Measurements from ENCODE around the gene MIF4GD.
"Not testable (repeated sequence)": the region's sequence is repeated elsewhere in the genome, so short reads cannot be mapped to it uniquely, and the experiment has no call there.

Gene MIF4GD, protein sequence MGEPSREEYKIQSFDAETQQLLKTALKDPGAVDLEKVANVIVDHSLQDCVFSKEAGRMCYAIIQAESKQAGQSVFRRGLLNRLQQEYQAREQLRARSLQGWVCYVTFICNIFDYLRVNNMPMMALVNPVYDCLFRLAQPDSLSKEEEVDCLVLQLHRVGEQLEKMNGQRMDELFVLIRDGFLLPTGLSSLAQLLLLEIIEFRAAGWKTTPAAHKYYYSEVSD

GRCh38 chr17:75270966-75271232 is at the start of gene MIF4GD:
Gene MIF4GD, minus strand, starts transcription at chr17:75271231. Its CDS starts 1,036 bp downstream, at chr17:75270195.
- DNase-seq = no peak

- DNase-seq = no peak
These were observed 49.1 kb upstream of the MIF4GD start for GRCh38 chr17:75319904-75320691.

DNA sequence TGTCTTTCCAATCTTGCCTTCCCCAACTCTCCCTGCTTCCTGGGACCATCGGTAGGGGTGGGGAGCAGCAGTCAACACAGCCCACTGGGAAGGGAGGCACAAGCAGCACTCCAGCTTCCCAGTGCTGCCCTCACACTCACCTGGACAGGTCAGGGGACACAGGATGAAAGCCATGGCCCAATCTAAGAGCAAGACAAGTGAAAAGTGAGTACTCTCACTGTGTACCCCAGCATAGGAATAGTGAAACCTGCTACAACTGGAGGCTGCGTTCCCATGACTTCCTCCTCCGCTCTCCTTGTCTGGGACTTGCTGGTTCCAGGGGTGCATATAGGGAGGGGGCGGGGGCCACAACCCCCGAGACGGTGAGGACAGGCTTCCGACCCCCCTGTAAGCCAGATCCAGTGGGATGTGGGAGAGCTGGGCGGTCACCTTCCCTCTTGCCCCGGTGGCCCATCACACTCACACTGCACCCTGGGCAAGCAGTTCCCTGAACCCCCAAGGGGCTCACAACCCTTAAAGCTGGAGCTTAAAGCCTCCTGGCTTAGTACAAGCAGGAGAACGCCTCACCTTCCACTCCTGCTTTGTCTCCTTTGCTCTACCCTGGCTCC is 47.7 kb upstream of the MIF4GD start:
- no peak for DNase-seq

DNA sequence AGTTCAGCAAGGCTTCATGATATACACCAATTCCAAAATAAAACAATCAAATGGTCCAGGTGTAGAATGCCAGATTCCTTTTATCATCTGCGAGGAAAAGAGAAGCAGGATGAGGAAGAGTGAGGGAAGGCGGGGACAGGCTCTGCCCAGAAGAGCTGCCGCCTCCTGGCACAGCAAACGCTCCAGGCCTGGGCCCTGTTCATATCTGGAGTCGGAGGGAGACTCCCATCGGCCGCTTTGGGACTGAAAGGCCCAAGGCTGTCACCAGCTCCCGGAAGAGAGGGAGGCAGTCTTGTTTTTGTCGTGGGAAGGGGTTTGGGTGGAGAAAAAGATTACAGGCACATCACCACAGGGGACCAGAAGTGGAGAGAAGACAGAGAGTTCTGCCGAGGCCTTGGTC is 47.2 kb upstream of the MIF4GD start:
- no peak for DNase-seq

GRCh38 chr17:75317671-75318070 is 46.6 kb upstream of the MIF4GD start:
- DNase-seq = no peak

- no peak for DNase-seq
These were observed 45.2 kb upstream of the MIF4GD start for GRCh38 chr17:75316253-75316652.

DNA sequence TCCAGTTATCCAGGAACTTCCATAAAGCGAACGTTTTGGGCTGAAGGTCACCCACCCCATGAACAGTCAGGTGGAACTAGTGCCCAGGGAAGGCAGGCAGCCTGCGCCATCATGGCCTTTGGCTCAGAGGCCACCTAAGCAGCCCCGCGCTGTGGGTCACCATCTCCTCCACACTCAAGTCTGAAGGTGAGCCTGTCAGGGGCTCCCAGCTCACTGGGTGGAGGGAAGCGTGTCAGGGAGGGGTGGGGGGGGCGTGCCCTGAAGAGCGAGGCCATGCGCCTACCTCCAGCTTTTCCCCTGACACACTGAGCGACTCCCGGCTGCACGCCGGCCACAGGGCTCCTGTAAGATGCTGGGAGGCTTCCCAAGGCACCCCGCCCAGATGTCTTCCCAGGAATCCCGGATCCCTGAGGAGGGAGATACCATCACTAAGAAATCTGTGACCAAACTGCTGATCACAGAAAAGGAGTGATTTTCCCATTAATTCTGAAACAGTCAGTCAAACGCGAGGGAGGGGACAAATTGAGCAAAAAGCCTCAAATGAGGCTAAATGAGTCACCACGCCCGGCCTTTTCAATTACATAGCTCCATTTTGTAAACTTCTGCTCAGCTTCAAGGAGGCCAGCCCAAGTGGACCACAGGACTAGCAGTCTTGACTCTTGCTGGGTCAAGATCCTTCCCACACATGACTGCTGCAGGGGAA is 44.7 kb upstream of the MIF4GD start:
- peak in 1 of 2 donors; percentile 18 for DNase-seq

GRCh38 chr17:75313941-75314551 is 43.0 kb upstream of the MIF4GD start:
- DNase-seq = peak; percentile 13 to 22

GRCh38 chr17:75308732-75309629 is 38.0 kb upstream of the MIF4GD start:
- peak in 1 of 2 donors; percentile 13 for DNase-seq

GRCh38 chr17:75307957-75308731 is 37.1 kb upstream of the MIF4GD start:
- no peak for DNase-seq

DNA sequence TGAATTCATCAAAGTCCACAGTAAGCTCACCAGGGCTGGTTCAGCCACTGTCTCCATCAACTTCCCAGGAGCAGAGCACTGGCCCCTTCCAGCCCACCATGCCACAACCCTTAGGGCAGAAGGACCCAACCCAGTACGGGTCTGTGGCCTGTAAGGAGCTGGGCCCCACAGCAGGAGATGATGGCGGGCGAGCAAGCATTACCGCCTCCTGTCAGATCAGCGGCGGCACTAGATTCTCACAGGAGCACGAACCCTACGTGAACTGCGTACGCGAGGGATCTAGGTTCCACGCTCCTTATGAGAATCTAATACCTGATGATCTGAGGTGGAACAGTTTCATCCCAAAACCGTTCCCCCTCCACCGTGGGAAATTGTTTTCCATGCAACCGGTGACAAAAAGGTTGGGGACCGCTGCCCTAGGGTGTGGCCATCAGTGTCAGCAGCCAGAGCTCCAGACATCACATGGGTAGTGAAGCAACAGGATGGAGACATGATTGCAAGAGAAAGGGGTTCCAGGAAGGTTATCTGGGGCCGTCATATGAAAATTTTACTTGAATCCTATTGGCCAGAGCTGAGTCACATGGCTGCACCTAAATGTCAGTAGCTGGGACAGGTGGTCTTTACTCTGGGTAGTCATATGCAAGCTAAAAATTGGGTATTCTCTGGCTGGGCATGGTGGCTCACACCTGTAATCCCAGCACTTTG is 30.6 kb upstream of the MIF4GD start:
- DNase-seq = peak in 1 of 2 donors; percentile 21

DNA sequence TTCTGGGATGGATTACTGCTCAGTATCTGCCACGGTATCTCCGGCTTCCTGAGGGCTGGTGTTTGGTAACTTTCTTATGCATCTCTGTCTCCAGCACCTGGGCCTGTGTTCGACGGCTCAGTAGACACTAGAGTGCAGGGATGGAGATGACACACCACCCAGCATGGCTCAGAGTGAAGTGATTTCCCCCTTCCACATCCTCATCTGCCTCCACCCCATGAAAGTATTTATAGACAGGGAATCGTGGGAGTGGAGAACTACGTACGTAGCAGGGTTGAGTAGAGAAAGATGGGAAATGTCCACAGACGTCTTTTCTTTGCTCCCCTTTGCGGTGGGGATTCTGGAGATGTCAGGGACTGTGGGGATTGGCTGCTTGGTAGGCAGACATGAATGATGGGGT is 30.0 kb upstream of the MIF4GD start:
- DNase-seq = no peak

DNA sequence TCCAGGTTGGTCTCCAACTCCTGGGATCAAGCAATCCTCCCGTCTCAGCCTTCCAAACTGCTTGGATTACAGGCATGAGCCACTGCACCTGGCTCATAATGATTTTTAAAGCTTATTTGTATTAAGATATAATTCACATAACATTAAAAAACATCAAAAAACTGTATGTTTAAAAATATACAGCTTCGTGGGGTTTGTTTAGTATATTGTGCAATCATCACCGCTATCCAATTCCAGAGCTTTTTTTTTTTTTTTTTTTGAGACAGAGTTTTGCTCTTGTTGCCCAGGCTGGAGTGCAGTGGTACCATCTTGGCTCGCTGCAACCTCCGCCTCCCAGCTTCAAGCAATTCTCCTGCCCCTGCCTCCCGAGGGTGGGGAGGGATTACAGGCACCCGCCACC is 29.2 kb upstream of the MIF4GD start:
- DNase-seq = no peak

DNA sequence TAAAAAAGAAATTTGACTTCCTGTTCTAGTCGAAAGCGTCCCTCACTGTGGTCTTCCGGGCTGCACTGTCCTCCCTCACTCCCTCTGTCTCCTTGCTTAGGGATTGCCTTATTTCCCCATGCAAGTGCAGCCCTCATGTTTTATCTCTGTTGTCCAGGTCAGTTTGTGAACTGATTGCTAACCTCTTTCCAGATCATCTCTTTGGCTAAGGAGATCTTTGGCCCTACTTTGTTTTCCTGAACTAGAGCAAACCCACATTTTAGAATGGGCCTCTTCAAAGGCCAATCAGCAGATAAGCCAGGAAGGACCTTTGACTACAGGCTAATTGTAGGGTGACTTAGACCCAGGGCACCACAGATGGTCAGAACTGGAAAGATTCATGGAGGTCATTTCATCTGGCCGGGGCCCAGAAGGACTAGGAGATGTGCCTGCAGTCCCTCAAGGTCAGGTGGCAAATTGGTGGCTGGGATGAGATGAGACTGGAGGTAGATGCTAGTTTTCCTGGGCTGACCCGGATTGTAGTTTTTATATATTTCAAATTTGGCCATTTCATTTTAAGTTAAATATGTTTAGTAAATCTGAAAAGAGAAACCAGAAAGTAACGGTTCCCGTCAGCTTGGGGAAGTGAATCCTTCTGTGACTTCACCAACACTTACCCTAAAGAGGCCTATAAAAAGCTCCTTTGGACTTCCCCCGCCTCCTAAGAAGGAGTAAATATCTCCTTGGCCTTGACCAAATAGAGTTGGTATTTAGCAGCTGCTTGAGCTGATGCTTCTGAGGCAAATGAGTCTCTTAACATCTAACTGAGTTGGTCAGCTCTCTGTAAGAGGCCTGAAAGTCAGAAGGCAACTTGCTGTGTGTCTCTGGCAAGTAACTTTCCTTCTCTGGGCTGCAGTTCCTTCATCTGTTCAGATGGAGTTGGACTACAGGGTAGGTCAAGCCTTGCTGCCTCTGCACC is 24.4 kb upstream of the MIF4GD start:
- DNase-seq = peak; percentile 34 to 49

GRCh38 chr17:75292810-75293448 is 21.9 kb upstream of the MIF4GD start:
- DNase-seq = not testable (repeated sequence)

GRCh38 chr17:75289832-75290337 is 18.9 kb upstream of the MIF4GD start:
- DNase-seq = peak; percentile 43 to 78

- DNase-seq = peak; percentile 77 to 99
These were observed 18.2 kb upstream of the MIF4GD start, which contains the start of gene SLC25A19 for GRCh38 chr17:75289115-75289831. Gene SLC25A19, minus strand, starts transcription at chr17:75289433. Its CDS starts 2,669 bp downstream, at chr17:75286764.

DNA sequence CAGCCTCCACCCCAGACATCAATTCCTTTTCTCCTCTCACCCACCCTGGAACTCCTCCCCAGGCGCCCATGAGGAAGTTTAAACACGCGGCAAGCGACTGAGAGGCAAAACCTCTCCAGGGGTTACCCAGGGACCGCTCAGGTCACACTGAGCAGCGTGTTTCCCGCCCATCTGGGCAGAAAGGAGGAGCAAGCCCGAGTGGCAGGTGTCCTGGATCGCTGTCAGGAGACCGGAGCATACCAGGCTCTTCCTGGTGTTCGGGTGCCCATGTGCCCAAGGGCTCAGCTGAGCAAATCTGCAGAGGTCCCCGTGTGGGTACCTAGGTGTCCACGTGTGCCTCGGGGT is 17.7 kb upstream of the MIF4GD start:
- DNase-seq = no peak
